Measurements from ENCODE around the gene ITM2A. TPM values are rescaled to one million over a fixed set of nuclear protein-coding genes. Genes with fewer than 3 reads are reported as not detected.
A peak's percentile ranks its signal among the peaks of the same experiment; 100 is the strongest.

ITM2A gene
- total RNA-seq, 1 donor from 2014 or later, result 58.5 TPM

GRCh38 chrX:79371101-79371500 is 4.0 kb upstream of the ITM2A start:
- intact Hi-C loops (cut with DNase I), result no loop called here
- DNase-seq, result no peak
- H3K4me3 ChIP-seq, result no peak overlapping the region
- no peaks in the 10 kb centered on the region for H3K9me3 ChIP-seq
- no peaks in the 10 kb centered on the region for H3K36me3 ChIP-seq
- ATAC-seq, result no peak
- TF ChIP-seq, protein P1, sequence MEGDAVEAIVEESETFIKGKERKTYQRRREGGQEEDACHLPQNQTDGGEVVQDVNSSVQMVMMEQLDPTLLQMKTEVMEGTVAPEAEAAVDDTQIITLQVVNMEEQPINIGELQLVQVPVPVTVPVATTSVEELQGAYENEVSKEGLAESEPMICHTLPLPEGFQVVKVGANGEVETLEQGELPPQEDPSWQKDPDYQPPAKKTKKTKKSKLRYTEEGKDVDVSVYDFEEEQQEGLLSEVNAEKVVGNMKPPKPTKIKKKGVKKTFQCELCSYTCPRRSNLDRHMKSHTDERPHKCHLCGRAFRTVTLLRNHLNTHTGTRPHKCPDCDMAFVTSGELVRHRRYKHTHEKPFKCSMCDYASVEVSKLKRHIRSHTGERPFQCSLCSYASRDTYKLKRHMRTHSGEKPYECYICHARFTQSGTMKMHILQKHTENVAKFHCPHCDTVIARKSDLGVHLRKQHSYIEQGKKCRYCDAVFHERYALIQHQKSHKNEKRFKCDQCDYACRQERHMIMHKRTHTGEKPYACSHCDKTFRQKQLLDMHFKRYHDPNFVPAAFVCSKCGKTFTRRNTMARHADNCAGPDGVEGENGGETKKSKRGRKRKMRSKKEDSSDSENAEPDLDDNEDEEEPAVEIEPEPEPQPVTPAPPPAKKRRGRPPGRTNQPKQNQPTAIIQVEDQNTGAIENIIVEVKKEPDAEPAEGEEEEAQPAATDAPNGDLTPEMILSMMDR (IDR thresholded peaks at IDR 0.05), result no peak
- no peak overlapping the region for H3K27ac ChIP-seq
- H3K27me3 ChIP-seq (ENCODE audit: low read depth), result no peaks in the 10 kb centered on the region
- H3K4me1 ChIP-seq, result no peaks in the 10 kb centered on the region

DNA sequence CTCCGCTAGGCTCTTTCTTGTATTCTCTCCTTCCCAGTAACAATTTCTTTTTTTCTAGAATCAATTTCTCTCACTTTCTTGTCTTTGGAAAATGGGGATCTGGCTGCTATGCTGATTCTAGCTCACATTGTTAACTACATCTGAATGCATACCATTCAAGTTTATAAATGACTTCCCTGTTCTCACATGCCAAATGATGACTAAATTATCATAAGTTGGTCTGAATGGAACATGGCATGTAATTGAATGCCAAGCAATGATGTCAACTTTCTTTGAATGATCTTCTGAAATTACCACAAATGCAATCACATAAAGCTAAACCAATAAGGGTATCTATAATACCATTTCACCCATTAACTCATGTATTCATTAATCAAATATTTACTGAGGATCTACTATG is 2.7 kb upstream of the ITM2A start:
- no peaks in the 10 kb centered on the region for H3K27me3 ChIP-seq (ENCODE audit: low read depth)
- no peak overlapping the region for H3K4me3 ChIP-seq
- no peak overlapping the region for H3K27ac ChIP-seq
- H3K4me1 ChIP-seq, result no peaks in the 10 kb centered on the region
- TF ChIP-seq, protein P1 (IDR thresholded peaks at IDR 0.05), result no peak
- DNase-seq (no peak), ATAC-seq (no peak)
- intact Hi-C loops (cut with DNase I), result no loop called here
- no peaks in the 10 kb centered on the region for H3K9me3 ChIP-seq
- H3K36me3 ChIP-seq, result no peaks in the 10 kb centered on the region

- no peak for ATAC-seq
- Histone ChIP-seq H3K27me3 (ENCODE audit: low read depth) (no peaks in the 10 kb centered on the region), H3K36me3 (no peaks in the 10 kb centered on the region), H3K27ac (no peak overlapping the region), H3K4me3 (no peak overlapping the region), H3K9me3 (no peaks in the 10 kb centered on the region), H3K4me1 (no peaks in the 10 kb centered on the region)
- intact Hi-C loops (cut with DNase I), result no loop called here
- TF ChIP-seq, protein P1 (IDR thresholded peaks at IDR 0.05), result no peak
- no peak for DNase-seq
Observed at GRCh38 chrX:79368441-79368840, 1.3 kb upstream of the ITM2A start.

- H3K27ac ChIP-seq, result peak overlapping the region; percentile 65
- intact Hi-C loops (cut with DNase I), result no loop called here
- no peaks in the 10 kb centered on the region for H3K36me3 ChIP-seq
- no peaks in the 10 kb centered on the region for H3K27me3 ChIP-seq (ENCODE audit: low read depth)
- ATAC-seq, result no peak
- no peaks in the 10 kb centered on the region for H3K4me1 ChIP-seq
- no peak for DNase-seq
- TF ChIP-seq, protein P1 (IDR thresholded peaks at IDR 0.05), result no peak
- H3K9me3 ChIP-seq, result no peaks in the 10 kb centered on the region
- no peak overlapping the region for H3K4me3 ChIP-seq
Observed at GRCh38 chrX:79367907-79368306, 773 bp upstream of the ITM2A start.

- TF ChIP-seq, protein P1 (IDR thresholded peaks at IDR 0.05), result no peak
- no peak for DNase-seq
- H3K36me3 ChIP-seq, result no peaks in the 10 kb centered on the region
- ATAC-seq, result peak in 1 of 2 donors; percentile 30
- H3K27ac ChIP-seq, result peak overlapping the region; percentile 65
- H3K4me3 ChIP-seq, result peak overlapping the region; percentile 53
- H3K27me3 ChIP-seq (ENCODE audit: low read depth), result no peaks in the 10 kb centered on the region
- H3K4me1 ChIP-seq, result no peaks in the 10 kb centered on the region
- intact Hi-C loops (cut with DNase I), result no loop called here
- no peaks in the 10 kb centered on the region for H3K9me3 ChIP-seq
Observed at GRCh38 chrX:79366556-79366872, 620 bp downstream of the ITM2A start.

- Histone ChIP-seq H3K36me3 (no peaks in the 10 kb centered on the region), H3K27ac (no peak overlapping the region), H3K9me3 (no peaks in the 10 kb centered on the region), H3K27me3 (ENCODE audit: low read depth) (no peaks in the 10 kb centered on the region), H3K4me1 (no peaks in the 10 kb centered on the region), H3K4me3 (peak overlapping the region; percentile 53)
- DNase-seq (no peak), ATAC-seq (no peak)
- intact Hi-C loops (cut with DNase I), result no loop called here
- TF ChIP-seq, protein P1 (IDR thresholded peaks at IDR 0.05), result no peak
Observed at GRCh38 chrX:79365591-79365990, 1.5 kb downstream of the ITM2A start.

Data from lower lobe of right lung (tissue), 2 donors.